C4-2B (cell line): ENCODE measurements around the gene GRAMD4.

Source experiments
- H3K27ac ChIP-seq: fragments of 450-650 bp; 2 replicates; pipeline ENCODE4 v1.5.1; 2017
- CTCF ChIP-seq: fragments of 450-650 bp; conservative IDR thresholded peaks from 2 replicates; pipeline ENCODE4 v1.5.1; 2017; ENCODE audit warnings: mild to moderate bottlenecking
- ZFX ChIP-seq: fragments of 450-650 bp; IDR thresholded peaks from 2 replicates; pipeline ENCODE4 v1.6.1; 2017

Gene GRAMD4

GRCh38 chr22:46579751-46580449 lies 40.3 kb upstream of the GRAMD4 start:
- TF ChIP-seq CTCF = no peak
- TF ChIP-seq ZFX = no peak

GRCh38 chr22:46580940-46581537 lies 39.1 kb upstream of the GRAMD4 start:
- TF ChIP-seq CTCF = no peak
- TF ChIP-seq ZFX = no peak
- H3K27ac ChIP-seq = no peak overlapping the region

More at GRCh38 chr22:46579751-46580449, 40.3 kb upstream of the GRAMD4 start:
- H3K27ac ChIP-seq = no peak overlapping the region

GRCh38 chr22:46581538-46582244 lies 38.5 kb upstream of the GRAMD4 start:
- TF ChIP-seq ZFX (no peak), CTCF (no peak)
- no peak overlapping the region for H3K27ac ChIP-seq

- no peak overlapping the region for H3K27ac ChIP-seq
- TF ChIP-seq CTCF (no peak), ZFX (no peak)
These were observed 37.8 kb upstream of the GRAMD4 start for GRCh38 chr22:46582281-46582933.

GRCh38 chr22:46583571-46583970 lies 36.6 kb upstream of the GRAMD4 start:
- TF ChIP-seq CTCF = no peak
- no peak for TF ChIP-seq ZFX
- H3K27ac ChIP-seq = no peak overlapping the region

- no peak overlapping the region for H3K27ac ChIP-seq
- TF ChIP-seq ZFX = no peak
- no peak for TF ChIP-seq CTCF
These were observed 35.9 kb upstream of the GRAMD4 start for GRCh38 chr22:46584081-46584921.
